Activated naive CD4-positive, alpha-beta T cell treated with anti-CD3 and anti-CD28 coated beads for 36 hours (primary cell): ENCODE measurements around the gene AP2S1. TPM values are rescaled to one million over a fixed set of nuclear protein-coding genes. Genes with fewer than 3 reads are reported as not detected.
"Not testable (repeated sequence)": the region's sequence is repeated elsewhere in the genome, so short reads cannot be mapped to it uniquely, and the experiment has no call there.

Source experiments
- CTCF ChIA-PET: fragments of 350-600 bp; sonication (Branson Sonifier 250); formaldehyde crosslinking; loops from one replicate; lab custom pipeline; 2021; ENCODE audit warnings: antibody characterized with exemption; lab: Charles Lee
- DNase-seq: peaks from one replicate; pipeline ENCODE4 v3.0.0-alpha.2; 2020
- H3K27ac Mint-ChIP-seq: one replicate; pipeline ENCODE4 v1.8.0; 2021; ENCODE audit warnings: mild to moderate bottlenecking, mixed read lengths
- H3K27me3 Mint-ChIP-seq: one replicate; pipeline ENCODE4 v1.8.0; 2021; ENCODE audit warnings: low read depth, mixed read lengths
- H3K36me3 Mint-ChIP-seq: one replicate; pipeline ENCODE4 v1.8.0; 2021; ENCODE audit warnings: low read depth, mixed read lengths
- H3K4me1 Mint-ChIP-seq: one replicate; pipeline ENCODE4 v1.8.0; 2021; ENCODE audit warnings: low read depth, mixed read lengths
- H3K4me3 Mint-ChIP-seq: one replicate; pipeline ENCODE4 v1.8.0; 2021; ENCODE audit warnings: mild to moderate bottlenecking, moderate library complexity, mixed read lengths
- H3K9me3 Mint-ChIP-seq: one replicate; pipeline ENCODE4 v1.8.0; 2021; ENCODE audit warnings: mixed read lengths
- intact Hi-C: fragments of 100-400 bp; cut with micrococcal nuclease; formaldehyde crosslinking; loops from one replicate; pipeline ENCODE4 v1.15.1; 2023
- total RNA-seq, 2 experiments: library from RNA; stranded (reverse); gene quantifications; one replicate each; pipeline ENCODE4 v1.2.3, GENCODE V29; 2021

The AP2S1 gene
- total RNA-seq, 2 experiments from 2014 or later = 112 to 118 TPM

GRCh38 chr19:46882034-46882433 lies 31.4 kb upstream of the AP2S1 start:
- no peak for DNase-seq
- CTCF ChIA-PET = interaction anchor here (0.6 to 1.2 kb wide), 3 partner anchors 10 to 110 kb away, joined by 3 to 5 read pairs (median 3); no protein-coding TSS in a partner anchor
- H3K4me3 Mint-ChIP-seq = no peak overlapping the region
- H3K27me3 Mint-ChIP-seq = no peaks in the 10 kb centered on the region
- no peaks in the 10 kb centered on the region for H3K9me3 Mint-ChIP-seq
- H3K27ac Mint-ChIP-seq = no peak overlapping the region
- intact Hi-C loops = no loop called here
- H3K4me1 Mint-ChIP-seq = peaks cover 10% of the 10 kb centered on the region
- H3K36me3 Mint-ChIP-seq = no peaks in the 10 kb centered on the region

- CTCF ChIA-PET = no interaction called here
- Mint-ChIP-seq H3K9me3 (no peaks in the 10 kb centered on the region), H3K27me3 (no peaks in the 10 kb centered on the region), H3K4me3 (no peak overlapping the region), H3K36me3 (no peaks in the 10 kb centered on the region), H3K27ac (no peak overlapping the region), H3K4me1 (peaks cover 2% of the 10 kb centered on the region)
- intact Hi-C loops = no loop called here
- no peak for DNase-seq
These were observed 30.4 kb upstream of the AP2S1 start for GRCh38 chr19:46881092-46881491.

DNA sequence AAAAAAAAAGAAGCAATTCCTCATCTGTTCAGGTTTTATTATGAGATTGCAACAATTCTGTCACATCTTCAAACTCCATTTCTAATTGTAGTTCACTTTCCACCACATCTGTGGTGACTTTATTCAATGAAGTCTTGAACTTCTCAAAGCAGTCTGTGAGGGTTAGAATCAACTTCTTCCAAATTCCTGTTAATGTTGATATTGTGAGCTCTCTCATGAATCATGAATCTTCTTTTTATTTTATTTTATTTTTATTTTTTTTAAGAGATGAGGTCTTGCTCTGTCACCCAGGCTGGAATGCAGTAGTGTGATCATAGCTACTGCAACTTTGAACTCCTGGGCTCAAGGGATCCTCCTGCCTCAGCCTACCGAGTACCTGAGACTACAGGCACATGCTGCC lies 29.8 kb upstream of the AP2S1 start:
- no peaks in the 10 kb centered on the region for H3K36me3 Mint-ChIP-seq
- intact Hi-C loops = no loop called here
- no peak overlapping the region for H3K4me3 Mint-ChIP-seq
- H3K27ac Mint-ChIP-seq = no peak overlapping the region
- no peaks in the 10 kb centered on the region for H3K9me3 Mint-ChIP-seq
- CTCF ChIA-PET = no interaction called here
- H3K4me1 Mint-ChIP-seq = peaks cover 2% of the 10 kb centered on the region
- no peak for DNase-seq
- no peaks in the 10 kb centered on the region for H3K27me3 Mint-ChIP-seq

- peaks cover 2% of the 10 kb centered on the region for H3K4me1 Mint-ChIP-seq
- H3K36me3 Mint-ChIP-seq = peaks cover 2% of the 10 kb centered on the region
- no peaks in the 10 kb centered on the region for H3K27me3 Mint-ChIP-seq
- CTCF ChIA-PET = no interaction called here
- no peak overlapping the region for H3K4me3 Mint-ChIP-seq
- no peak overlapping the region for H3K27ac Mint-ChIP-seq
- no peaks in the 10 kb centered on the region for H3K9me3 Mint-ChIP-seq
- intact Hi-C loops = no loop called here
- DNase-seq = no peak
These were observed 28.1 kb upstream of the AP2S1 start for GRCh38 chr19:46878613-46879375.

GRCh38 chr19:46875657-46876056 lies 25.0 kb upstream of the AP2S1 start:
- intact Hi-C loops = no loop called here
- no peak overlapping the region for H3K27ac Mint-ChIP-seq
- no peaks in the 10 kb centered on the region for H3K4me1 Mint-ChIP-seq
- H3K36me3 Mint-ChIP-seq = peaks cover 2% of the 10 kb centered on the region
- CTCF ChIA-PET = no interaction called here
- no peak for DNase-seq
- H3K9me3 Mint-ChIP-seq = no peaks in the 10 kb centered on the region
- no peak overlapping the region for H3K4me3 Mint-ChIP-seq
- no peaks in the 10 kb centered on the region for H3K27me3 Mint-ChIP-seq

DNA sequence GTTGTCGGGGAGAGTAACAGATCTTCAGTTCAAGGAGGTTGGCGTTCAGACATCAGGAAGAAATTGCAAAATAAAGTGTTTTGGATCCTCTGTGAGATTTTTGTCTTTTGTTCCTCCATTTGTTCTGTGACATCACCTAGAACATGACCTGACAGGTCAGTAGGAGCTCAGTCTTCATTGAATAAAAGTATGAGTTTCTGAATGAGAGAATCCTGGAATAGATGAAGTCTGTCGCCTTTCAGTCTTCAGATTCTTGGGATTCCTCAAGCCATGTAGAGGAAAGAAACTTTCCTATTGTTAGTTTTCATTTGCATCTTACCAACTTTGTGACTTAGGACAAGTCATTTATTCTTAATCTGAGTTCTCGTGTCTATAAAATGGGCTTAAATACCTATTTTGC lies 24.6 kb upstream of the AP2S1 start:
- CTCF ChIA-PET = no interaction called here
- peaks cover 2% of the 10 kb centered on the region for H3K36me3 Mint-ChIP-seq
- H3K27ac Mint-ChIP-seq = no peak overlapping the region
- no peaks in the 10 kb centered on the region for H3K4me1 Mint-ChIP-seq
- H3K4me3 Mint-ChIP-seq = no peak overlapping the region
- no peaks in the 10 kb centered on the region for H3K27me3 Mint-ChIP-seq
- DNase-seq = no peak
- intact Hi-C loops = no loop called here
- no peaks in the 10 kb centered on the region for H3K9me3 Mint-ChIP-seq

- no peak overlapping the region for H3K4me3 Mint-ChIP-seq
- CTCF ChIA-PET = interaction anchor here (0.7 to 1.1 kb wide), 2 partner anchors 9 to 140 kb away, joined by 3 to 6 read pairs; no protein-coding TSS in a partner anchor
- no peak overlapping the region for H3K27ac Mint-ChIP-seq
- no peak for DNase-seq
- peaks cover 6% of the 10 kb centered on the region for H3K4me1 Mint-ChIP-seq
- no peaks in the 10 kb centered on the region for H3K9me3 Mint-ChIP-seq
- H3K36me3 Mint-ChIP-seq = peaks cover 2% of the 10 kb centered on the region
- no peaks in the 10 kb centered on the region for H3K27me3 Mint-ChIP-seq
- intact Hi-C loops = no loop called here
These were observed 22.3 kb upstream of the AP2S1 start for GRCh38 chr19:46872967-46873366.

DNA sequence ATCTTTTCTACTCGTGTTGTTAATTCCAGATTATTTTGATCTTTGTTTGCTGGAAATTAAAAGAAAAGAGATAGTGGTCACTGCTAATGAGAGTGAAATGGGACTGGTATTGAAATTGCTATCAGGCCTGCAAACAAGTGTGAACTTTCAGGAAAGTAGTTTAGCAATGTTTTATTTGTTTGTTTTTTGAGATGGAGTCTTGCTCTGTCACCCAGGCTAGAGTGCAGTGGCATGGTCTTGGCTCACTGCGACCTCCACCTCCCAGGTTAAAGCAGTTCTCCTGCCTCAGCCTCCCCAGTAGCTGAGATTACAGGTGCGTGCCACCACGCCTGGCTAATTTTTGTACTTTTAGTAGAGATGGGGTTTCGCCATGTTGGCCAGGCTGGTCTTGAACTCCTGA lies 20.5 kb upstream of the AP2S1 start:
- DNase-seq, H3K4me3 Mint-ChIP-seq, H3K27me3 Mint-ChIP-seq, H3K36me3 Mint-ChIP-seq, intact Hi-C loops, H3K9me3 Mint-ChIP-seq, H3K27ac Mint-ChIP-seq, CTCF ChIA-PET: not testable (repeated sequence)
- peaks cover 16% of the 10 kb centered on the region for H3K4me1 Mint-ChIP-seq

- Mint-ChIP-seq H3K4me3 (no peak overlapping the region), H3K27me3 (no peaks in the 10 kb centered on the region), H3K36me3 (no peaks in the 10 kb centered on the region), H3K4me1 (peaks cover 21% of the 10 kb centered on the region), H3K27ac (no peak overlapping the region), H3K9me3 (no peaks in the 10 kb centered on the region)
- intact Hi-C loops = loop anchor here (10.0 kb wide), 1 partner anchor 47 kb away; no protein-coding TSS in a partner anchor
- DNase-seq = no peak
- CTCF ChIA-PET = interaction anchor here (0.7 kb wide), 1 partner anchor 28 kb away, joined by 6 read pairs; no protein-coding TSS in a partner anchor
These were observed 17.6 kb upstream of the AP2S1 start for GRCh38 chr19:46868025-46868802.

- Mint-ChIP-seq H3K27ac (no peak overlapping the region), H3K27me3 (no peaks in the 10 kb centered on the region), H3K9me3 (no peaks in the 10 kb centered on the region), H3K4me3 (no peak overlapping the region), H3K36me3 (no peaks in the 10 kb centered on the region), H3K4me1 (peaks cover 21% of the 10 kb centered on the region)
- no peak for DNase-seq
- intact Hi-C loops = loop anchor here (10.0 kb wide), 1 partner anchor 48 kb away; no protein-coding TSS in a partner anchor
- CTCF ChIA-PET = no interaction called here
These were observed 16.5 kb upstream of the AP2S1 start for GRCh38 chr19:46867170-46867569.

GRCh38 chr19:46866407-46867136 lies 15.9 kb upstream of the AP2S1 start:
- no peaks in the 10 kb centered on the region for H3K9me3 Mint-ChIP-seq
- H3K27ac Mint-ChIP-seq = no peak overlapping the region
- peaks cover 21% of the 10 kb centered on the region for H3K4me1 Mint-ChIP-seq
- no peaks in the 10 kb centered on the region for H3K27me3 Mint-ChIP-seq
- H3K36me3 Mint-ChIP-seq = no peaks in the 10 kb centered on the region
- intact Hi-C loops = loop anchor here (10.0 kb wide), 1 partner anchor 48 kb away; no protein-coding TSS in a partner anchor
- CTCF ChIA-PET = interaction anchor here (1.1 kb wide), 1 partner anchor 27 kb away, joined by 3 read pairs; no protein-coding TSS in a partner anchor
- H3K4me3 Mint-ChIP-seq = no peak overlapping the region
- DNase-seq = no peak
